ENCODE data around the gene PPARG. TPM values are rescaled to one million over a fixed set of nuclear protein-coding genes. Genes with fewer than 3 reads are reported as not detected.
"Not testable (repeated sequence)": the region's sequence is repeated elsewhere in the genome, so short reads cannot be mapped to it uniquely, and the experiment has no call there.

The PPARG gene
- total RNA-seq, 1 donor from 2014 or later = 40.1 TPM

DNA sequence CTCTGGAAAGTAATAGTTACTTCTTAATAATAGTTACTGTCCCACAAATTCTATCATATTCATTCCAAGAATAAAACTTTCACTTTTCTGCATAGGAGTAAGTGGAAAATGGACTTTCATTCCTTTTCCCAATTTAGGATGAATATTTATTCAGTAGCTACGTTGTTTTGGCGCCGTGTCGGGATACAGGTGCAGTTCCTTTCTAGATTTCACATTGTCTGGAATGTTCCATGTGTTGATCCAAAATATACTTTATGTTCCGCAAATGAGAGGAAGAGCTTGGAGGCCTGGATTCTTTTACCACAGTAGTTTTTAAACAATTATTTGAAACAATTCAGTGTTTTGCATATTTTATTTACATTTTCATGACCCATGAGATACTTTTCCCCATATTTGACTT, 22.8 kb upstream of the PPARG start:
- no peak for DNase-seq (ENCODE audit: low spot score)
- intact Hi-C loops (cut with micrococcal nuclease) = no loop called here
- Mint-ChIP-seq H3K27me3 (ENCODE audit: low read depth) (peaks cover 35% of the 10 kb centered on the region), H3K9me3 (no peaks in the 10 kb centered on the region), H3K4me3 (ENCODE audit: low read depth) (no peak overlapping the region), H3K36me3 (ENCODE audit: low read depth) (no peaks in the 10 kb centered on the region), H3K27ac (no peak overlapping the region), H3K4me1 (ENCODE audit: low read depth) (no peaks in the 10 kb centered on the region)

DNA sequence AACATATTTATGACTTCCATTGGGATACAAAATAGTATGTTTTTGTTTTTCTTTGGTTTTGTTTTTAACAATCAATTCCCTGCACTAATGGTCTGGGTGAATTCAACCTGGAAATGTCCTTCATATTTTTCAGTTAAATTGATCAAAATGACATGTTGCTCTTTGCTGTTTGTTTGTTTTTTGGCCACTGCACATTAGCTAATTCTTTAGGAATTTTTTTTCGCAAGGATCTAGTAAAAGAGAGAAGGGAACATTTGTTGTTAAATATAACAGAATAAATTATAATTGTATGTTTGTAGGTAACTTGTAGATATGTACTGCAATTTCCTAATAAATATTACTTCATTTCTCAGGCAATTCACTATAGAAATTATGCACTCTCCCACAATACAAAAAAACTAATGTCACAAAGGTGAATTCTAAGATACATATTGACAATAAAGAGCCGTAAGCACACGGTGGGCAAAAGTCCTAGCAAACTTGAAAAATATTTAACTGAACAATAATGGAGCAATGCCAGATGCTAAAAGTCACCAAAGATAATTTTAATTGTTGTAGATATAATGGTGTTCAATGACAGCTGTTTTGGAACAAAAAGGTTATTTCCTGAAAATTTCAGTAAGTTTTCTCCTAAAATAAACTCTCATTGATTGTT, 21.4 kb upstream of the PPARG start:
- no peaks in the 10 kb centered on the region for H3K4me1 Mint-ChIP-seq (ENCODE audit: low read depth)
- H3K9me3 Mint-ChIP-seq = no peaks in the 10 kb centered on the region
- no peak overlapping the region for H3K27ac Mint-ChIP-seq
- no peak overlapping the region for H3K4me3 Mint-ChIP-seq (ENCODE audit: low read depth)
- peaks cover 40% of the 10 kb centered on the region for H3K27me3 Mint-ChIP-seq (ENCODE audit: low read depth)
- no peak for DNase-seq (ENCODE audit: low spot score)
- no peaks in the 10 kb centered on the region for H3K36me3 Mint-ChIP-seq (ENCODE audit: low read depth)
- intact Hi-C loops (cut with micrococcal nuclease) = no loop called here

DNA sequence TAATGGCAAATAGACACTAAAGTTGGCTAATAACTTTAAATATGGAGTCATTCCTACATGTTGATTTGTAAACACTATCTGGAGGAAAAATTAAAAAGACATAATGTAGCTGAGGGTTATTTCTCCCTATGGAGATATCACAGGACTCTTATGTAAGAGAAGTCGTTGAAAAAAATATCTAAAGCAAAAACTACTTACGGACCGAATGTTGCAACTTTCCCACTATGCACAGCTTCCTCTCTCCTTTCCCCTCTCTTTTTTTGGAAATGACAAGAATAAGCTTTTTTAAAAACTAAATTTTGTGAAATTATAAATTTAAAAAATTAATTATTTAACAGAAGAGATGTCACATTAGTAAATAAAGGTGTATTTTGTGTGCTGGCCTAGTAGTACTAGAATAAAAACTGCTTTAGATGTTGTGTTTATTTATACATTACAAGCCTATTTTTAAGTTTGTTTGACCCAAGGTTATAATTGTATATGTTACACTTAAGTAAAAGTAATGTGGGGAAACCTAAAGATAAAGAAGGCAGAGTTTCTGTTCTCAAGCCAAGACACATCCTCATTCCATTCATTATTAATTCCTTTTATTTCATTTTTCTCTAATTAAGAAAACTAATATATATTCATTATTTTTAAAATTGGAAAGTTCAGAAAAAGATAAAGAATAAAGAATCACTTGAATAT, 20.7 kb upstream of the PPARG start:
- H3K9me3 Mint-ChIP-seq = no peaks in the 10 kb centered on the region

GRCh38 chr3:12270976-12271375, 17.9 kb upstream of the PPARG start:
- Mint-ChIP-seq H3K4me3 (ENCODE audit: low read depth) (no peak overlapping the region), H3K27ac (no peak overlapping the region), H3K9me3 (no peaks in the 10 kb centered on the region), H3K36me3 (ENCODE audit: low read depth) (no peaks in the 10 kb centered on the region), H3K27me3 (ENCODE audit: low read depth) (peaks cover 28% of the 10 kb centered on the region), H3K4me1 (ENCODE audit: low read depth) (no peaks in the 10 kb centered on the region)
- DNase-seq (ENCODE audit: low spot score) = no peak
- intact Hi-C loops (cut with micrococcal nuclease) = loop anchor here (1.0 kb wide), 1 partner anchor 129 kb away; no protein-coding TSS in a partner anchor

More for the DNA sequence above, 20.7 kb upstream of the PPARG start:
- peaks cover 39% of the 10 kb centered on the region for H3K27me3 Mint-ChIP-seq (ENCODE audit: low read depth)
- no peaks in the 10 kb centered on the region for H3K4me1 Mint-ChIP-seq (ENCODE audit: low read depth)
- intact Hi-C loops (cut with micrococcal nuclease) = no loop called here
- H3K4me3 Mint-ChIP-seq (ENCODE audit: low read depth) = no peak overlapping the region
- no peak overlapping the region for H3K27ac Mint-ChIP-seq
- H3K36me3 Mint-ChIP-seq (ENCODE audit: low read depth) = no peaks in the 10 kb centered on the region
- DNase-seq (ENCODE audit: low spot score) = no peak

DNA sequence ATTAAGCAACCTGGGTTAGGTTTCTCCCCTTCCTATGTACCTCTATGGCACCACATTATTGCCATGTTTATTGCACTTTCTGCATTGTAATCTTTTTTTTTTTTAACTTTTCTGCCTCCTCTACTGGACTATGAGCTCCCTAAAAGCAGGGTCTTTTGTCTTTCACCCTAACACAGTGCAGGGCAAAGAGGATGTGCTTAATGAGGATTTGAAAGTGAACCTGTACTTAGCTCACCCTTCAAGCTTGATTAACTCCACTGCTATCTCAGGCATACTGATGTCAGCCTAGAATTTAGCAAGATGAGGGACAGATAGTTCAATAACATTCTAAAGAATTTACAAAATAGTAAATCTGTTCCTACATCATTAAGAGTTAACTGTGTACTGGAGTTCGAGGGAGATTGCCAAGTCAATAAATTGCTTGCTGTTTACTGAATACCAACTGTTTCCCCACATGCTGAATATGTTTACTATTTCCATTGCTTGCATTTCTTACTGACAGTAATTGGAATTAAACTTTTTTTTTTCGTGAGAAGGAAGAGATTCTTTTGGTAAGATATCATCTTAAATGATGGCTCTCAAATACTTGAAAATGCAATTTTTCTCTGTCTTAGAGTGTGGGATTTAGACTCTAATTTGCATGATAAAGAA, 15.7 kb upstream of the PPARG start:
- H3K4me3 Mint-ChIP-seq (ENCODE audit: low read depth) = no peak overlapping the region
- H3K27me3 Mint-ChIP-seq (ENCODE audit: low read depth) = peaks cover 18% of the 10 kb centered on the region
- no peak for DNase-seq (ENCODE audit: low spot score)
- H3K27ac Mint-ChIP-seq = no peak overlapping the region
- H3K9me3 Mint-ChIP-seq = no peaks in the 10 kb centered on the region
- intact Hi-C loops (cut with micrococcal nuclease) = no loop called here
- no peaks in the 10 kb centered on the region for H3K36me3 Mint-ChIP-seq (ENCODE audit: low read depth)
- H3K4me1 Mint-ChIP-seq (ENCODE audit: low read depth) = no peaks in the 10 kb centered on the region

- Mint-ChIP-seq H3K27ac (no peak overlapping the region), H3K27me3 (ENCODE audit: low read depth) (peaks cover 27% of the 10 kb centered on the region), H3K36me3 (ENCODE audit: low read depth) (no peaks in the 10 kb centered on the region), H3K4me3 (ENCODE audit: low read depth) (no peak overlapping the region), H3K9me3 (no peaks in the 10 kb centered on the region), H3K4me1 (ENCODE audit: low read depth) (no peaks in the 10 kb centered on the region)
- intact Hi-C loops (cut with micrococcal nuclease) = no loop called here
- DNase-seq (ENCODE audit: low spot score) = no peak
These were observed 12.8 kb upstream of the PPARG start for GRCh38 chr3:12275974-12276650.

GRCh38 chr3:12276827-12277226, 12.0 kb upstream of the PPARG start:
- H3K36me3 Mint-ChIP-seq (ENCODE audit: low read depth); DNase-seq (ENCODE audit: low spot score); H3K27ac Mint-ChIP-seq; H3K4me1 Mint-ChIP-seq (ENCODE audit: low read depth); H3K9me3 Mint-ChIP-seq; intact Hi-C loops (cut with micrococcal nuclease); H3K4me3 Mint-ChIP-seq (ENCODE audit: low read depth): not testable (repeated sequence)
- H3K27me3 Mint-ChIP-seq (ENCODE audit: low read depth) = peaks cover 30% of the 10 kb centered on the region

GRCh38 chr3:12278566-12278965, 10.3 kb upstream of the PPARG start:
- H3K9me3 Mint-ChIP-seq = no peaks in the 10 kb centered on the region
- intact Hi-C loops (cut with micrococcal nuclease) = no loop called here
- no peak overlapping the region for H3K27ac Mint-ChIP-seq
- no peaks in the 10 kb centered on the region for H3K36me3 Mint-ChIP-seq (ENCODE audit: low read depth)
- H3K27me3 Mint-ChIP-seq (ENCODE audit: low read depth) = peaks cover 23% of the 10 kb centered on the region
- no peak overlapping the region for H3K4me3 Mint-ChIP-seq (ENCODE audit: low read depth)
- H3K4me1 Mint-ChIP-seq (ENCODE audit: low read depth) = no peaks in the 10 kb centered on the region
- DNase-seq (ENCODE audit: low spot score) = no peak

DNA sequence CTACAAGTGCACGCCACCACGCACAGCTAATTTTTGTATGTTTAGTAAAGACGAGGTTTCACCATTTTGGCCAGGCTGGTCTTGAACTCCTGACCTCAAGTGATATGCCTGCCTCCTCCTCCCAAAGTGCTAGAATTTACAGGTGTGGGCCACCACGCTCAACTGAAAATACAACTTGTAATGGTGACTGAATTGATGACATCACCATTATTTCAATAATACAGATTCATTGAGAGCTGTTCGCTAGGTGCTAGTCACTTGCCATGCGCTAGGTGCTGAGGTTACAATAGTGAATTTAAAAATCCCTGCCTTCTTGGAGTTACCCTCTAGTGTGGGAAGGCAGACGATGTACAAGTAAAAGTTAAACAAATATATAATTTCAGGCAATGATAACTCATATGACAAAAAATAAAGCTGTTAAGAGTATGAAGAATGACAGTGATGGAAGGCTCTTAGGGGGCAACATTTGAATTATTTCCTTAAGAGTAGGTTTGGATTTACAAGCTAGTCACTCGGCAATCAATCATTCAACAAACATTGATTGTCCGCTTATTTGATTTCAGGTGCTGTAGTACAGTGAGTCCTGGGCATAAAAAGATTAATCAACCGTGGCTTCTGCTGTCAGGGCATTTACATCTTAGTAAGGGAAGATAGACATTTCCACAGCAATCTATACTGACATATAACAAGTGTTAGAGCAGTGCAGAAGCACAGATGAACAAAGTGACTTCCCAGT, 9.1 kb upstream of the PPARG start:
- no peaks in the 10 kb centered on the region for H3K9me3 Mint-ChIP-seq
- no peak for DNase-seq (ENCODE audit: low spot score)
- peaks cover 29% of the 10 kb centered on the region for H3K27me3 Mint-ChIP-seq (ENCODE audit: low read depth)
- no peak overlapping the region for H3K4me3 Mint-ChIP-seq (ENCODE audit: low read depth)
- H3K36me3 Mint-ChIP-seq (ENCODE audit: low read depth) = no peaks in the 10 kb centered on the region
- intact Hi-C loops (cut with micrococcal nuclease) = no loop called here
- H3K27ac Mint-ChIP-seq = no peak overlapping the region
- H3K4me1 Mint-ChIP-seq (ENCODE audit: low read depth) = no peaks in the 10 kb centered on the region

DNA sequence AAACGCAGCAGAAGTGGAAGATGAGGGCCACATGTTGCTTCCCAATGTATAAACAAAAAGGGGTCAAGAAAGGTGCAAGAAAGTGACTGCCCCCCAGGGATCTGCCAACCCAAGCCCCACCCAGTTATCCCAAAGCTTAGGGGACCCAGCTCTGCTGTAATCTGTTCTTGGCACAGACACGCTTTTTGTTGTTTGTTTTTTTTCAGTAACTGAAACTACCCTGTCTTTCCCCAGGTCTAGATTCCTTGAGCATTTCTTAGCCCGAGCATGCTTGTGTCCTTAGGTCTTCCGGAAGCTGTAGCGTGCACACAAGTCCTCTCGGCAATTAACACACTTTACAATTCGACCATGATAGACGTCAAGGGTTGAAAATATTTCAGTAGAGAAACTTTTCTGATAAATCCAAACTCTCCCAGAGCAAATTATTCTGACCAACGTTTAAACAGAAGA, 8.5 kb upstream of the PPARG start:
- Mint-ChIP-seq H3K27ac (no peak overlapping the region), H3K9me3 (no peaks in the 10 kb centered on the region), H3K4me1 (ENCODE audit: low read depth) (no peaks in the 10 kb centered on the region), H3K4me3 (ENCODE audit: low read depth) (no peak overlapping the region), H3K36me3 (ENCODE audit: low read depth) (no peaks in the 10 kb centered on the region), H3K27me3 (ENCODE audit: low read depth) (peaks cover 34% of the 10 kb centered on the region)
- DNase-seq (ENCODE audit: low spot score) = no peak
- intact Hi-C loops (cut with micrococcal nuclease) = no loop called here

- Mint-ChIP-seq H3K4me3 (ENCODE audit: low read depth) (no peak overlapping the region), H3K27ac (no peak overlapping the region), H3K9me3 (no peaks in the 10 kb centered on the region), H3K36me3 (ENCODE audit: low read depth) (no peaks in the 10 kb centered on the region), H3K4me1 (ENCODE audit: low read depth) (peaks cover 13% of the 10 kb centered on the region), H3K27me3 (ENCODE audit: low read depth) (peaks cover 48% of the 10 kb centered on the region)
- intact Hi-C loops (cut with micrococcal nuclease) = no loop called here
- no peak for DNase-seq (ENCODE audit: low spot score)
These were observed 4.3 kb upstream of the PPARG start for GRCh38 chr3:12284591-12284990.

- H3K4me3 Mint-ChIP-seq (ENCODE audit: low read depth) = no peak overlapping the region
- no peaks in the 10 kb centered on the region for H3K9me3 Mint-ChIP-seq
- intact Hi-C loops (cut with micrococcal nuclease) = loop anchor here (5.0 kb wide), 2 partner anchors 137 to 197 kb away; partner anchors contain the start of gene TSEN2
- H3K27ac Mint-ChIP-seq = no peak overlapping the region
- peaks cover 13% of the 10 kb centered on the region for H3K4me1 Mint-ChIP-seq (ENCODE audit: low read depth)
- H3K27me3 Mint-ChIP-seq (ENCODE audit: low read depth) = peaks cover 44% of the 10 kb centered on the region
- H3K36me3 Mint-ChIP-seq (ENCODE audit: low read depth) = no peaks in the 10 kb centered on the region
- no peak for DNase-seq (ENCODE audit: low spot score)
These were observed 3.8 kb upstream of the PPARG start for GRCh38 chr3:12285003-12285555.
